Posterior cingulate gyrus (tissue), 11 donors: Measurements from ENCODE around the gene DMWD.
"Not testable (repeated sequence)": the region's sequence is repeated elsewhere in the genome, so short reads cannot be mapped to it uniquely, and the experiment has no call there.

Experiments used
- DNase-seq, 10 donors: peaks; one replicate each; pipeline versions ENCODE4 v3.0.0 to v3.0.0-alpha.2; 2020 to 2021; ENCODE audit warnings: mixed read lengths in 3 of 10
- intact Hi-C: fragments of 100-400 bp; cut with DNase I; formaldehyde crosslinking; loops from one replicate; pipeline ENCODE4 v1.15.1; 2023

DMWD gene

DNA sequence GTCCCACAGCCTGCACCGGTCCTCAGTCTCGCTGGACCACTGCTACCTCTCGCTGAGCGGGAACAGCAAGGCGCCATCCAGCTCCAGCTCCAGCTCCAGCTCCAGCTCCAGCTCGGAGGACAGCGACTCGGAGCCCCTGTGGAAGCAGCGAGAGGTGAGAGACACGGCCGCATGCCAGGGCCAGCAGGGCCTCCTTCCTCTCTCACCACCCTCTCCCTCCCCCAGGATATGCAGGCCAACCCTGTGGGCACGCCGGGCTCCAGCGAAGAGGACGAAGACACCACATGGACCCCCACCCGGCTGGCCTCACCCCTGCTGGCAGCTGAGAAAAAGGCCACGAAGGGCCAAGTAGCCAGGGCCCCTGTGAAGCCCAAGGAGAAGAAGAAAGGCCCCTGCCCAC, 30.9 kb downstream of the DMWD start:
- peak in 1 of 10 donors; percentile 84 for DNase-seq
- intact Hi-C loops = no loop called here

DNA sequence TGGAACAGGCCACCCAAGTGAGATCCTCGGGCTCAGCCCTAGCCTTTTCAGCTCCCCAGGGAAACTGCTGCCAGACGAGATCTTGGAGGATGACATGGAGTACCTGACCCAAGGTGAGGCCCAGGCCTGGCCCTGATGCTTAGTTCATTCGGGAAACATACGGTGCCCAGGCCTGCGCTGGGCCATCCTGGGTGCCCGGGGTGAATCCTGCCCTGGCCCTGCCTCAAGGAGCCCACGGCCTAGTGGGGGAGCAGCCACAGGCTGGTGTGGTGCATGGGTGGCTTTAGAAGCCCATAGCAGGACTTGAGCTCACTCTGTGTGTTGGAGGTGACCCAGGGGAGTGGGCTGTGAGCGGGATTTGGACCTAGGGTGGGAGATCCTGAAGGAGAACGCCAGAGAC, 33.7 kb downstream of the DMWD start:
- no peak for DNase-seq
- intact Hi-C loops = no loop called here

DNA sequence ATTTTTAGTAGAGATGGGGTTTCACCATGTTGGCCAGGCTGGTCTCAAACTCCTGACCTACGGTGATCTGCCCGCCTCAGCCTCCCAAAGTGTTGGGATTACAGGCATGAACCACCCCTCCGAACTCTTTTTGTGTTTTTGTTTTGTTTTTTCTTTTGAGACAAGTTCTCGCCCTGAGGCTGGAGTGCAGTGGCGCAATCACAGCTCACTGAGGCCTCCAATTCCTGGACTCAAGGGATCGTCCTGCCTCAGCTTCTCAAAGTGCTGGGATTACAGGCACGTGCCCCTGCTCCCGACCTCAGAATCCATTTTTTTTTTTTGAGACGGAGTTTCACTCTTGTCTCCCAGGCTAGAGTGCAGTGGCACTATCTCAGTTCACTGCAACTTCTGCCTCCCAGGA, 35.0 kb downstream of the DMWD start:
- intact Hi-C loops = no loop called here
- no peak for DNase-seq

DNA sequence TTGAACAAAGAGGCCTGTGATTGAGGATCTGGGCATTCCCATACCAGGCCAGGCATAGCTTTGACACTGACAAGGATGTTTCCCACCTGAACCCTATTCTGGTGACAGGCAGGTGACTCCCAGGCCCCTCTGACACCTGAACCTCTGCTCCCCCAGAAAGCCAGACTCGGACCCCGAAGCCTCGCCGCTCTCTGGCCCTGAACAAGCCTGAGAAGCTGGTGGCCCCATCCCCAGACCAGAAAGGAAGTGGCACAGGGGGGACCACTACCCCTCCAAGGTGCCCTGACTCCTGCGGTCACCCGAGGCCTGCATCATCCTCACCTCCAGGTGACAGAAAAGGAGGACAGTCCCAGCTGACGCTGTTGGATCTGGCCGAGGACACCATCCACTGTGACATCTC, 38.3 kb downstream of the DMWD start:
- intact Hi-C loops = no loop called here
- no peak for DNase-seq

DNA sequence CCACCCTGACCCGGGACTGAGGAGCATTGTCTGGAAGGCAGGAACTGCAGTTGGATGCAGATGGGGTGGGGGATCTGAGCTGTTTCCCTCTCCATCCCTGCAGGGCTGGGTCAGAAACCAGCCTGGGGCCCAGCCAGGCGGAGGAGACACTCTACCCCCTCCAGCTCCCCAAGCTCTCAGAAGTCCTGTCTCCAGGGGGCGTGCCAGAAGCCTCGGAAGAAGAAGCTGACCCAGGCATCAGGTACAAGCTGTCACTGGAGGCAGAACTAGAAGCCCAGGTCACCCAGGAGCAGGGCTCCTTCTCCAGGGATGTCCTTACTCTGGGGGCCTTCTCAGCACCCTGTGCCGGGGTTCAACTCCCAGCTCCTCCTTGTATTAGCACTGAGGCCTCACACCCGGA, 39.1 kb downstream of the DMWD start:
- intact Hi-C loops = no loop called here

DNA sequence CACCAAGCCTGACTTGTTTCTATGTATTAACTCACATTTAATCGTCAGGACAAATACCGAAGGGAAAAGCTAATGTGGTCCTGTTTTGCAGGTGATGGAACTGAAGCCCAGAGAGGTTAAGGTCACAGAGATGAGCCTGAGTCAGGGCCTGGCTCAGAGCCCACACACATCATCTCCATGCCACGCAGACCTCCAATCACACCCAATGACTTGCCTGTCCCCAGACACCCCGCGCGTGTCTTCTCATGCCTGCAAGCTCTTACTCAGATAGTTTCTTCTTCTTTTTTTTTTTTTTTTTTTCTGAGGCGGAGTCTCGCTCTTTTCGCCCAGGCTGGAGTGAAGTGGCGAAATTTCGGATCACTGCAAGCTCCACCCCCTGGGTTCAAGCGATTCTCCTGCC, 40.0 kb downstream of the DMWD start:
- intact Hi-C loops = no loop called here

More for the DNA sequence above, 39.1 kb downstream of the DMWD start:
- no peak for DNase-seq

DNA sequence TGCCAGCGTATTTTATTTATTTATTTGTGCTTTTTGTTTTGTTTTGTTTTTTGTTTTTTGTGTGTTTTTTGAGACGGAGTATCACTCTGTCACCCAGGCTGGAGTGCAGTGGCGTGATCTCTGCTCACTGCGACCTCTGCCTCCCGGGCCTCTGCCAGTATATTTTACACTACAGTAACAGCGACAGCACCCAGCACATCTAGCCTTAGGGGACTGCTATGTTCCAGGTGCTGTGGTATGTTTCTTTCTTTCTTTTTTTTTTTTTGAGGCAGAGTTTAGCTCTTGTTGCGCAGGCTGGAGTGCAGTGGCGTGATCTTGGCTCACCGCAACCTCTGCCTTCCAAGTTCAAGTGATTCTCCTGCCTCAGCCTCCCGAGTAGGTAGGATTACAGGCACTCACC, 41.2 kb downstream of the DMWD start:
- intact Hi-C loops, DNase-seq: not testable (repeated sequence)

More for the DNA sequence above, 40.0 kb downstream of the DMWD start:
- DNase-seq = no peak

DNA sequence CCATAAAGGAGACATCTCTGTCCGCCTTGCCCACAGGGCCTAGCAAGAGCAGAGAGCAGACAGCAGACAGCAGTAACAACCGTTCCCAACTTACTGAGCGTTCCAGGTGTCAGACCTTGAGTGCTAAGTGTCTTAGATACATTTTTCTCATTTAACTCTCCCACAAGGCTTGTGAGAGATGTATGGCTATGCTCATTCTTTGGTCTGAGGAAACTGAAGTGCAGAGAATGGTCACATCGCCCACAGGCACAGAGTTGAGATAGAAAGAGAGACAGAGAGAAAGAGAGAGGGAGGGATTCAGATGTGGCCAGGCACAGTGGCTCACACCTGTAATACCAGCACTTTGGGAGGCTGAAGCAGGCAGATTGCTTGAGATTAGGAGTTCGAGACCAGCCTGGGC, 45.1 kb downstream of the DMWD start:
- intact Hi-C loops = no loop called here
- DNase-seq = no peak

DNA sequence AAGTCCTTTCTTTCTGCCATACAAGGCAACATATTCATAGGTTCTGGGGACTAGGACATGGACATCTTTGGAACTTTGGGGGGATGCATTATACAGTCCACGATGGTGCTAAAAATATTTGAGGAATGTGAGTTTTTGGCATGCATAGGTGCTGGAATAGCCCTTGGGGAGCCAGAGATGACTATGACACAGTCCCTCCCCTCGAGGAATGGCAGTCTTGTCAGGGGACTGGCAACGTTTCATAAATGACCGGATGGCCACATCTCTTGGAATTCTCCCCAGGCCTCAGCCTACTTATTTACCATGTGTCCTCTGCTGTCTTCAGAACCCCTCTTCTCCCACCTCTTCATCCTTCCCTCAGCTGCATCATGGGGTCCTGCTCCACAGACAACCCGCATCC, 45.8 kb downstream of the DMWD start:
- DNase-seq = no peak
- intact Hi-C loops = no loop called here

DNA sequence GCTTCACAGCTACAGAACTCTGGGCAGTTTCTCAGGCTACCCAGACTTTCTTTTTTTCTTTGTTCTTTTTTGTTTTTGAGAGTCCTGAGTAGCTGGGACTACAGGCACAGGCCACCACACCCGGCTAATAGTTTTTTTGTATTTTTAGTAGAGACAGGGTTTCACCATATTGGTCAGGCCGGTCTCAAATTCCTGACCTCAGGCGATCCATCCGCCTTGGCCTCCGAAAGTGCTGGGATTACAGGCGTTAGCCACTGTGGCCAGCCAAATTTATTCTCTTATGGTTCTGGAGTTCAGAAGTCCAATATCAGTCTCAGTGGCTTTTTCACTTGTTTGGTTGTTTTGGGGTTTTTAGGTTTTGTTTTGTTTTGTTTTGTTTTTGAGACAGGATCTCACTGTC, 47.0 kb downstream of the DMWD start:
- DNase-seq = no peak
- intact Hi-C loops = no loop called here

DNA sequence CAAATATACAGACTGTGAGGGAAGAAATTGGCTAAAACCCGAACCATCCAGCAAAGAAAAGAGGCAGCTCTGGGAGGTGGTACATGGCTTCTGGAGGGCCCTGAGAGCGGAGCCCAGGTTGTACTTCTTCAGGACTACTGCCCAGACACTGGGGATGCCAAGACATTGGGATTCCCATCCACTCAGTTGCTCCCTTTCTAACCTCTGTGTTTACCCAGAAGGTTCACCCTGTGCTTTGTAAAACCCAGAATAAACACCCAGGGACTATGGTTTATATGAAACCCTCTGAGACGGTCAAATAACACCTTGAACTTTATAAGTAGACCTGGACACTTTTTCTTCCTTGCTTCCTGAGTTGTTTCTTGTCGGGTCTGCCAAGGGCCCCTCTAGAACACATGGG, 49.7 kb downstream of the DMWD start:
- intact Hi-C loops = no loop called here
- DNase-seq = no peak

DNA sequence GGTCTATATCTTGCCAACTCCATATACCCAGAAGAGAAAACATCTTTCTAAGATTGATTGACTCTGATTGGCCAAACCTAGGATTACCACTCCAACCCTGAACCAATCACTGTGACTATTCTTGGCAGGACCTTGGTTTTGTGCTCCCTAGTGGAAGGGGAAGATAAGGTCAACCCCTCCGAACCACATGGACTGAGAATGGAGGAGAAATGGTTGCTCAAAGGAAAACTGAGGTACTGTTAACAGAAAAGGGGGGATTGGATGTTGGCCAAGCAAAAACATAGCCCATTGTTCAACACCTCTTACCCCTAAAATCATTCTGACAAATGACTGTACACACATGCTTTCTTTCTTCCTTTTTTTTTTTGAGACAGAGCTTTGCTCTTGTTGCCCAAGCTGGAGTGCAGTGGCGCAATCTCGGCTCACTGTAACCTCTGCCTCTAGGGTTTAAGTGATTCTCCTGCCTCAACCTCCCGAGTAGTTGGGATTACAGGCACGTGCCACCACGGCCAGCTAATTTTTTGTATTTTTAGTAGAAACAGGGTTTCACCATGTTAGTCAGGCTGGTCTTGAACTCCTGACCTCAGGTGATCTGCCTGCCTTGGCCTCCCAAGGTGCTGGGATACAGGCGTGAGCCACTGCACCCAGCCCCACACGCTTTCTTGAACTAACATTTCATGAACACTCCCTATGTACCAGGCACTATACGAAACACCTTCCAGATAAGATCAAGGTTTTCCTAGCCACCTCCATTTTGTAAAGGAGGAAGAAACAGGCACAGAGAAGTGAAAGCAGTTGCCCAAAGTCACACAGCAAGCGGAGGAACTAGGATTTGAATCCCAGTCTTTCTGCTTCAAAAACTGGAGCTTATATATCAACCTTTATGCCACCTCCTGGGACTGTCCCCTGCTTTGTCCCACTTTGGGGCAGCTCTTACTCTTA, 52.9 kb downstream of the DMWD start:
- intact Hi-C loops = no loop called here
- DNase-seq = no peak

DNA sequence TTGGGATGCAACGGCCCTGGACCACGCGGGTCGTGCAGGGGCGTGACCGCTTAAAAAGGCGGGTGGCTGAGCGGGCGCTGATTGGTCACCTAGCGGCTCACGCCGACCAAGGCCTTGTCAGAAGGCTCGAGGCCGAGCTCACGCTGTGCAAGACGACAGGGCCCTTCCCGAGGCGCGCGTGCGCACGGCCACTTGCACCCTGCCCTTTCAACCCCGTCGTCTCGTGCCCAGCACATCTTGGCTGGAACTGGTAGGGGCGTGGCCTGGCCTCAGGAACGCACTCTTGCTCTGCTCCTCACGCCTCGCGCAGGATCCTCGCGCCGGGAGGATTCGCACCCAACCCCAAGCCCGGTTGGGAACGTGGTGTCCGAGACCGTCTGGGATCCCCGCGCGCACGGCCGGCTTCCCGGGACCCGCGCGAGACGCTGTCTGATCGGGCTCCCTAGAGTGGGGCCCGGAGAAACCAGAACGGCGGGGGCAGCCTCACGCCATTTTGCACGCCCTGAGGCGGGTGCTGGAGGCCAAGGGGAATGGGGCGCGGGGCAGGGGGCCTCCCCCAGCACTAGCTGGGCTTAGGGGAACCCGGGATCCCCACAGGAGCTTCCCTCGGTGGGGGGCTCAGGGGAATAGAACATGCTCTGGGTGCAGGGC, 59.4 kb downstream of the DMWD start, which contains the start of gene MEIOSIN:
TSS of gene MEIOSIN (plus strand) at position 280 of the 651 bp plus-strand sequence. CDS start 1,938 bp downstream, outside the sequence.
- DNase-seq = peak in 1 of 10 donors; percentile 74
- intact Hi-C loops = loop anchor here (5.0 kb wide), 1 partner anchor 34 kb away; the partner anchor contains the start of gene SIX5
